PC-3 (cell line): ENCODE data around the gene BATF.

Experiments
- CTCF ChIP-seq: fragments of 300-600 bp; sonication (generic); conservative IDR thresholded peaks from 2 replicates; pipeline ENCODE4 v1.5.1; 2017; ENCODE audit warnings: antibody characterized with exemption, low read depth, mild to moderate bottlenecking, low read length
- EZH2 ChIP-seq: fragments of 300-600 bp; sonication (generic); IDR thresholded peaks from one replicate; pipeline ENCODE4 v1.6.1; 2017; ENCODE audit warnings: antibody characterized with exemption, mild to moderate bottlenecking, low read length; ENCODE audit not compliant: unreplicated experiment

- no peak for TF ChIP-seq CTCF
- no peak for TF ChIP-seq EZH2
These were observed 39.9 kb upstream of the BATF start for GRCh38 chr14:75482366-75482765.
